ENCODE measurements around the gene ZSCAN5A. TPM values are rescaled to one million over a fixed set of nuclear protein-coding genes. Genes with fewer than 3 reads are reported as not detected.
"Not testable (repeated sequence)": the region's sequence is repeated elsewhere in the genome, so short reads cannot be mapped to it uniquely, and the experiment has no call there.

The ZSCAN5A gene
- total and polyA plus RNA-seq, 7 donors: 4.3 to 7.2 (median 5.4) TPM

- intact Hi-C loops (cut with DNase I): loop anchor here (2.0 to 5.0 kb wide), 2 partner anchors 98 to 176 kb away; no protein-coding TSS in a partner anchor
- TF ChIP-seq POLR2AphosphoS5 (IDR thresholded peaks at IDR 0.05) (no peak), CTCF (IDR thresholded peaks at IDR 0.05) (peak in 3 of 4 experiments; percentile 67 to 74 (median 68))
- H3K27ac ChIP-seq: no peak overlapping the region
- WGBS, 2 donors: 36 to 44% methylated on average over 10 of the region's 10 CpGs
- H3K36me3 ChIP-seq: no peaks in the 10 kb centered on the region
- DNase-seq: peak; percentile 73
- peaks cover 0 to 3% (median 0%) of the 10 kb centered on the region in 4 donors for H3K4me1 ChIP-seq
- H3K9me3 ChIP-seq: no peaks in the 10 kb centered on the region
- H3K27me3 ChIP-seq: peaks cover 0 to 3% (median 0%) of the 10 kb centered on the region in 3 donors
- no peak overlapping the region for H3K4me3 ChIP-seq
These were observed 61.8 kb downstream of the ZSCAN5A start for GRCh38 chr19:56252699-56253422.

- H3K27ac ChIP-seq; intact Hi-C loops (cut with DNase I); H3K27me3 ChIP-seq; H3K4me3 ChIP-seq; H3K9me3 ChIP-seq; H3K36me3 ChIP-seq; H3K4me1 ChIP-seq; DNase-seq: not testable (repeated sequence)
- WGBS, 2 donors: 94 to 96% methylated on average over 8 of the region's 8 CpGs
These were observed 65.8 kb downstream of the ZSCAN5A start for GRCh38 chr19:56248736-56249338.

- H3K4me3 ChIP-seq; DNase-seq; intact Hi-C loops (cut with DNase I); H3K4me1 ChIP-seq; H3K36me3 ChIP-seq; H3K27me3 ChIP-seq; H3K27ac ChIP-seq; H3K9me3 ChIP-seq: not testable (repeated sequence)
- 80 to 82% methylated on average over 4 of the region's 4 CpGs for WGBS, 2 donors
These were observed 68.9 kb downstream of the ZSCAN5A start for GRCh38 chr19:56245764-56246163.

- WGBS, 2 donors: 90 to 94% methylated on average over 7 of the region's 7 CpGs
- H3K27ac ChIP-seq: no peak overlapping the region
- H3K9me3 ChIP-seq: no peaks in the 10 kb centered on the region
- intact Hi-C loops (cut with DNase I): no loop called here
- H3K27me3 ChIP-seq: no peaks in the 10 kb centered on the region
- no peak overlapping the region for H3K4me3 ChIP-seq
- no peak for TF ChIP-seq POLR2A (IDR thresholded peaks at IDR 0.05)
- no peak for TF ChIP-seq EP300 (IDR thresholded peaks at IDR 0.05)
- TF ChIP-seq POLR2AphosphoS5 (IDR thresholded peaks at IDR 0.05): no peak
- TF ChIP-seq CTCF (IDR thresholded peaks at IDR 0.05): no peak
- DNase-seq: no peak
- no peaks in the 10 kb centered on the region for H3K36me3 ChIP-seq
- no peaks in the 10 kb centered on the region for H3K4me1 ChIP-seq
These were observed 69.4 kb downstream of the ZSCAN5A start for GRCh38 chr19:56245121-56245740.

- intact Hi-C loops (cut with DNase I): no loop called here
- Histone ChIP-seq H3K27me3 (no peaks in the 10 kb centered on the region), H3K4me1 (no peaks in the 10 kb centered on the region), H3K36me3 (peaks cover 0 to 5% (median 0%) of the 10 kb centered on the region in 4 donors), H3K4me3 (no peak overlapping the region), H3K9me3 (no peaks in the 10 kb centered on the region), H3K27ac (no peak overlapping the region)
- TF ChIP-seq POLR2AphosphoS5 (IDR thresholded peaks at IDR 0.05): no peak
- TF ChIP-seq CTCF (IDR thresholded peaks at IDR 0.05): no peak
- TF ChIP-seq POLR2A (IDR thresholded peaks at IDR 0.05): no peak
- no peak for TF ChIP-seq EP300 (IDR thresholded peaks at IDR 0.05)
- WGBS, 2 donors: 94% methylated on average over 9 of the region's 9 CpGs
- no peak for DNase-seq
These were observed 91.2 kb downstream of the ZSCAN5A start for GRCh38 chr19:56223481-56223880.
